NT2/D1 (cell line): ENCODE results near the gene GNG7.

ENCODE experiments used
- YY1 ChIP-seq: IDR thresholded peaks from 2 replicates; pipeline ENCODE4 v1.6.1; 2011; ENCODE audit not compliant: insufficient read length, insufficient read depth
- ZNF274 ChIP-seq: IDR thresholded peaks from 2 replicates; pipeline ENCODE4 v1.6.1; 2011; ENCODE audit warnings: mild to moderate bottlenecking, low read depth, low read length

DNA sequence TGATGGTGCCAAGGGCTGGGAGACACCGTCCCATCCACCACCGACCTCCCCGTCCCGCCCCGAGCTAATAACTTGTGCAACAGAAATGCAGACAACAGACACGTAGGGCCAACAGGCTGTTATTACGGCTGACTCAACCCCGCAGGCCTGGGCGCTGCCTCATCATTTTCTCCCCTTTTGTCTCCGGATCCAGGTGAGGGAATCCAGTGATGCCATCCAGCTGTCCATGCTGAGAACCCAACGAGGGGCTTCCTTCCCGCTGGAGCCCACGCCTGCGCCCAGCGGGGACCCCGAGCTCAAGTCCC, 25.1 kb upstream of the GNG7 start:
- TF ChIP-seq YY1 (no peak), ZNF274 (no peak)
